H7 (cell line): ENCODE results near the gene UCHL3. TPM values are rescaled to one million over a fixed set of nuclear protein-coding genes. Genes with fewer than 3 reads are reported as not detected.

Experiments
- DNase-seq: peaks from one replicate; pipeline ENCODE4 v3.0.0; 2012
- H3K27me3 ChIP-seq: 2 replicates; pipeline ENCODE4 v1.6.0; 2011; ENCODE audit warnings: mild to moderate bottlenecking, low read length; ENCODE audit not compliant: control insufficient read depth, insufficient read depth
- H3K36me3 ChIP-seq: replicated peaks from 2 replicates; pipeline ENCODE4 v1.5.1; 2011; ENCODE audit warnings: low read length; ENCODE audit not compliant: control insufficient read depth, insufficient read depth
- H3K4me3 ChIP-seq: 2 replicates; pipeline ENCODE4 v1.5.1; 2011; ENCODE audit warnings: low read depth, mild to moderate bottlenecking, control low read depth, low read length, moderate library complexity; ENCODE audit not compliant: insufficient read depth
- total RNA-seq: library from RNA; depleted of rRNA; stranded (reverse); fragments of >200 nt; shearing (Covaris generic); gene quantifications from 2 replicates; pipeline ENCODE4 v1.2.3, GENCODE V29; 2014; rRNA removed

Gene UCHL3
- 49.2 and 61.5 TPM in 2 replicates for total RNA-seq

DNA sequence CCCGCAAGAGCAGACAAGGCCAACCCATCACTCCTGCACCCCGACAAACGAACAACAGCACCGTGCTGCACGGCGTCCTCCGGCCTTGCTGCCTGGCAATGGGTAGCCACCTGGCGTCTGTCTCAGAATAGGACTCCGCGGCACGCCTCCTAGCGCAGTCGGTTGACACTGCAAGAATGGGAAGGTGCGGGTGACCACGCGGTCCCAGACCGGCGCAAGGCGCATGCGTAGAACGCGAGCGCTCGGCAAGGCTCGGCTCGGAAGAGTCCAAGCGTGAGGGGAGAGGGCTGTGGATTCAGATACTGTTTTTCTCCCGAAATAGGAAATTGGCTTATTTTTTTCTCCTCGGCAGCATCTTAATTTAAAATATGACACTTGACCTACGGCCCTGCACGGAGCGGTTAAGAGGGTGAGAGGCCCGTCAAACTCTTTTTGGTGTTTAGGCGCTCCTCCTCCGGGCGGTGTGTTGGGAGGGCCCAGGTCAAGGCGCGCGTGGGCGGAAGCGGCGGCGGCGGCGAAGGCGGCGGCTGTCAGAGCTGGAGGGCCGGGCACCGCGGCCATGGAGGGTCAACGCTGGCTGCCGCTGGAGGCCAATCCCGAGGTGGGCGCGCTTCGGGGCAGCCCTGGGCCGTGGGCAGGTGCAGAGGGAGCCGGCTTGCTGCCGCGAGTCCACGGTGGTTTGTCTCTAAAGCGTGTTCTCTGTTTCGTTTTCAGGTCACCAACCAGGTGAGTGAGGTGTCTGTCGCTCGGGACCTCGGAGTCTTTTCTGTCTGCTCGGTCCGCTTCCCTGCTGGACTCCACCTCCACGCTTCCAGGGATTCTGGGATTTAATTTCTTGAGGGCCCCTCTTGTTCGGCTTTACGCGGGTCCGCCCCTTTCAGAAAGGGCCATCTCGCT lies at the start of gene UCHL3:
UCHL3 (plus strand) TSS at position 530 of the 897 bp plus-strand sequence; CDS start at position 560, 30 bp downstream.
- no peaks in the 10 kb centered on the region for H3K36me3 ChIP-seq
- DNase-seq: peak; percentile 94
- H3K27me3 ChIP-seq: no peaks in the 10 kb centered on the region
- H3K4me3 ChIP-seq: peak within 1 kb of the TSS; percentile 98

GRCh38 chr13:75505327-75505726 lies 44.3 kb upstream of the UCHL3 start:
- no peak for DNase-seq
- Histone ChIP-seq H3K4me3 (no peak overlapping the region), H3K27me3 (no peaks in the 10 kb centered on the region), H3K36me3 (no peaks in the 10 kb centered on the region)

DNA sequence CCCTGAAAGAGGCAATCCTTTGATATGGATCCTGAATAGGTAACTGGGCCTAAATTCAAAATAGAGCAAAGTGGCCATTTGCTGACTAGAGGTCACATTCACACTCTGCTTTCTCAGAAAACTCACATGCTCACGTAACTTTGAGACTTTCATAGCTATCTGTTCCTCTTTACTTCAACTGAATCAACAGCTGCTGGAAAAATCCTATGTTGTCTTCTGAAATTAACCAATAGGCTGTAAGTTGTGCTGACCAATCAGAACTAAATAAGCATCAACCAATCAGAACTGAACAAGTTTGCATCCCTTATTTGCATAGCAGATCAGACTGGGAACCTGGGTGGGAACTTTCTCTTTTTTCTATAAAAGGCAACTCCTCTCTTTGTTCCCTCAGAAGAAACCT lies 43.6 kb upstream of the UCHL3 start:
- Histone ChIP-seq H3K36me3 (no peaks in the 10 kb centered on the region), H3K27me3 (no peaks in the 10 kb centered on the region), H3K4me3 (no peak overlapping the region)
- no peak for DNase-seq

GRCh38 chr13:75507027-75508001 lies 42.3 kb upstream of the UCHL3 start:
- Histone ChIP-seq H3K27me3 (no peaks in the 10 kb centered on the region), H3K4me3 (no peak overlapping the region), H3K36me3 (no peaks in the 10 kb centered on the region)
- DNase-seq: no peak

DNA sequence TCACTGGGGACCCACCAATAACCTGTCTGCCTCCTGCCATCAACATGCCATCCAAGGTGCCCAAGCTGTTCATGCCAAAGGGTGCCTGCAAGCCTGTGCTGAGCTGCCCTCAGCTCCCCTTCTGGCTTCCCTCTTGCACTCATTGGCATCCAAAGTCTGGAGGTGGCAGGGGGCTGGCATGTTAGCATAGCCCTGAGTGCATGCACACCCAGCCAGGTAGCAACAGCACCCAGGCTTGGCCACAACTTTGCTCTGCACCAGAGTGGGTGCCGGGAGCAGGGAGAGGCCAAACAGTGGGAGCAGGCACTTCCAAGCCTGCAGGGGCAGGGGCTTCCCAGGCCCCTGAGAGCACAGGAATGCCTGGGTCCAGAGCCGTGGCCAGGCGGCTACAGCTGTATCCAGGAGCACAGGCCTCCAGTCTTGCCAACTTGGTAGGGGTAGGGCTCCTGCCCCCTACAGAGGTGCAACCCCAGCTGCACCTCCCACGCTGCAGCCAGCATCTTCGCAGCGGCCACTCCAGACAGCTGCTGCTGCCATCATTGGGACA lies 41.5 kb upstream of the UCHL3 start:
- Histone ChIP-seq H3K4me3 (no peak overlapping the region), H3K36me3 (no peaks in the 10 kb centered on the region), H3K27me3 (no peaks in the 10 kb centered on the region)
- peak; percentile 18 for DNase-seq

DNA sequence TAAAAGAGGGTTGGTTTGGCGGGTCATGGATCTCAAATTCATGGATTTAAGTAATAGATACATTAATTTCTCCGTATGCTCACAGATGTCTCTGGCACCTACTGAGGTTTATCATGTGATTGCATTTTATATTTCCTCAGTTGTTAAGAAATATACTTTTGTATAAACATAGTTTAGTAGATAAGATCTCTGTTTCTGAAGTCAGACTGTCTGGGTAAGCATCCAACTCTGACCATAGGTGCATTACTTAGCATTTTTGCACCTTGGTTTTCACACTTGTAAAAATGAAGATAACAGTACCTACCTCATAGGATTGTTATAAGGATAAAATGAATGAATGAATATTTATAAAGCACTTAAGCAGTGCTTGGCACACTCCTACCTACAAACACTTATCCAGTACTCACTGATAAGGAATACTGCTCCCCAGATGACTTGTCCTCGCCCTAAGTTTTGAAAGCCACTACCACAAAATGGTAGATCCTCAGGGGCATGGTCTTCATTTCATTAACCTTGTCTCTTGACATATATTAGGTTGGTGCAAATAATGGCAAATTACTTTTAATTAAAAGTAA lies 38.5 kb upstream of the UCHL3 start:
- Histone ChIP-seq H3K4me3 (no peak overlapping the region), H3K27me3 (no peaks in the 10 kb centered on the region), H3K36me3 (no peaks in the 10 kb centered on the region)
- no peak for DNase-seq

GRCh38 chr13:75512253-75512652 lies 37.3 kb upstream of the UCHL3 start:
- no peak for DNase-seq

DNA sequence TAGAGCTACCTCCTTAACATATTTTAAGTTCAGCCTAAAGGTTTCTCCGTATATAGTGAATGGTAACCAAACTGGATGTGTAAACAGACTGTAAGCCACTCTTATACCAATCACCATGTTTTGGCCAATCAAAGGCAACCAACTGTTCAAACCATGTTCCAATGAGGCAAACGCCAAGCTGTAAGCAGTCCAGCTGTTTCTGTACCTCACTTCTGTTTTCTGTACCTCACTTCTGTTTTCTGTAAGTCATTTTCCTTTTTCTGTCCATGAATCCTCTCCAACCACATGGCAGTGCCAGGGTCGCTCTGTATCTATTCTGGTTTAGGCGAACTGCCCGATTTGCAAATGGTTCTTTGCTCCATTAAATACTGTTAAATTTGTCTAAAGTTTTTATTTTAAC lies 36.3 kb upstream of the UCHL3 start:
- H3K27me3 ChIP-seq: no peaks in the 10 kb centered on the region
- no peak overlapping the region for H3K4me3 ChIP-seq
- no peaks in the 10 kb centered on the region for H3K36me3 ChIP-seq
- DNase-seq: no peak

More at GRCh38 chr13:75512253-75512652, 37.3 kb upstream of the UCHL3 start:
- no peaks in the 10 kb centered on the region for H3K27me3 ChIP-seq
- H3K4me3 ChIP-seq: no peak overlapping the region
- H3K36me3 ChIP-seq: no peaks in the 10 kb centered on the region

DNA sequence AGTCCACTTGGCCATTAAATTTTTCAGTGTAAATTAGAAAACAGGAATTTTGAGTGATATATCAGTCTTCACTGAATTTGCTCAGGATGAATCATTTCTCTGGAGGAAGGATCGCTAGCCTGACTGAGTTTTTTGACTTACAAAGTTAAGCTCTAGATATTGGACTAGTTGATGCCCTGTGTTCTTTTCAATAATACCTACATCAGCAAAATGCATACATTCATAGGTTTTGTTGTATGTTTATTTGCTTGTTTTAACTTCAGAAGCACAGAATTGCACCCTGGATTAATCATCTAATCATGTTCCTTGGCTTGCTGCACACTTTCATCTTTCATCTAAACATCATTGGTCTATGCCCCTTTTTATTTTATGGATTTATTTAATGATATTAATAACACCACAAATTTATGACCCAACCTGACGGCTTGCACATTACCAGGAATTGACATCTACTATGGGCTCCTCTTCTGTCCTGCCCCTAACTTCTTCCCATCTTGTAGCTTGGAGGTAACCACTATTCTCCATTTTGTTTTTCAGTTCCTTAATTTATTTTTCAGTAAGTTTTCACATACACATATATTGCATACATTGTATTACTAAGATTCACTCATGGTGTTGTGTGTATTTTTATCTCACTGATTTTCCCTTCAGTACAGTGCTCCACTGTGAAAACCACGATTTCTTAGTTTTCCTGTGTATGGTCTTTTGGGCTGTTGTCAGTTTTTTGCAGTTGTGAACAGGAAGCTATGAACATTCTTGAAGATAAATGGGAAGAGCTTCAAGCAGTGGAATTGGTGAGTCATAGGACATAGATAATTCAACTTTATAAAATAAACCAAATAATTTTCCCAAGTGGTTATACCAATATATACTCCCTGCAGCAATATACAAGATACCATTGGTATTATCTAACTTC lies 35.3 kb upstream of the UCHL3 start:
- DNase-seq: no peak
- Histone ChIP-seq H3K4me3 (no peak overlapping the region), H3K27me3 (no peaks in the 10 kb centered on the region), H3K36me3 (no peaks in the 10 kb centered on the region)

DNA sequence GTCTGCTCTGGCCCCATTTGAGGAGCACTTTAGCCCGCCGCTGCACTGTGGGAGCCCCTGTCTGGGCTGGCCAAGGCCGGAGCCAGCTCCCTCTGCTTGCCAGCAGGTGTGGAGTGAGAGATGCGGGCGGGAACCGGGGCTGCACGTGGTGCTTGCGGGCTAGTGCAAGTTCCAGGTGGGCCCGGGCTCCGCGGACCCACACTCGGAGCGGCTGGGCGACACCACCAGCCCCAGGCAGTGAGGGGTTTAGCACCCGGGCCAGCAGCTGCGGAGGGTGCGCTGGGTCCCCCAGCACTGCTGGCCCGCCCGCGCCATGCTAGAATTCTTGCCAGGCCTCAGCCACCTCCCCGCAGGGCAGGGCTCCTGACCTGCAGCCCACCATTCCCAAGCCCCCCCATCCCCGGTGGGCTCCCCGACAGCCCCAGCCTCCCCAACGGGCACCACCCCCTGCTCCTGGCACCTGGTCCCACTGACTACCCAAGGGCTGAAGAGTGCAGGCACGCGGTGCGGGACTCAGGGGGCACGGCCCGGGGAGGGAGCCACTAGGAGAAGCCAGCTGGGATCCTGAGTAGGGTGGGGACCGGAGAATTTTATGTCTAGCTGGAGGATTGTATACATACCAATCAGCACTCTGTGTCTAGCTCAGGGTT lies 31.0 kb upstream of the UCHL3 start:
- Histone ChIP-seq H3K4me3 (no peak overlapping the region), H3K27me3 (no peaks in the 10 kb centered on the region), H3K36me3 (no peaks in the 10 kb centered on the region)
- DNase-seq: no peak

DNA sequence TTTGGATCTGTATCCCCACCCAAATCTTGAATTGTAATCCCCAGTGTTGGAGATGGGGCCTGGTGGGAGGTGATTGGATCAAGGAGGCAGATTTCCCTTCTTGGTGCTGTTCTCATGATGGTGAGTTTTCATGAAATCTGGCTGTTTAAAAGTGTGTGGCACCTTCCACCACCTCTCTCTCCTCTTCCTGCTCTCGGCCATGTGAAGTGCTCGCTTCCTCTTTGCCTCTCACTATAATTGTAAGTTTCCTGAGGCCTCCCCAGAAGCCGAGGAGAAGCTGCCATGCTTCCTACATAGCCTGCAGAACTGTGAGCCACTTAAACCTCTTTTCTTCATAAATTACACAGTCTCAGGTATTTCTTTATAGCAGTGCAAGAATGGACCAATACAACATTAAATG lies 27.6 kb upstream of the UCHL3 start:
- Histone ChIP-seq H3K4me3 (no peak overlapping the region), H3K27me3 (no peaks in the 10 kb centered on the region), H3K36me3 (peaks cover 3% of the 10 kb centered on the region)
- DNase-seq: no peak

DNA sequence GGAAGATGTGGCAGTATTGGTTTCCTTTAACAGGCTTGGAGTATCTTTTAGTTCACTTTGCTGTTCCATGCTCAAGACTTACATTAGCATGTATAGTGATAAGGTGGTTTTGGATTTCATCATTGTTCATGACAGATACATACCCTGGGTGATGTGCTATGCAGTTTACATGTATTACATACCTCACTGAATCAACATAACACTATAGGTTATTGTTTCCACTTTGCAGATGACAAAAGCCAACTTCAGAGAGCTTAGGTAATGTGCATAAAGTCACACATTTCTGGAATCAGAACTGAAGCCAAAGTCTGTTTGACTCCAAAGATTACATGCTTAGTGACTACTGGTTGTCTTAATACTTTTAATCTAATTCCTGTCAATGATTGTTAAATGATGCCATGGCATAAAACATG lies 19.0 kb upstream of the UCHL3 start:
- H3K36me3 ChIP-seq: peaks cover 3% of the 10 kb centered on the region; the same call in 1 of the 2 replicates
- H3K4me3 ChIP-seq: no peak overlapping the region
- DNase-seq: no peak
- H3K27me3 ChIP-seq: no peaks in the 10 kb centered on the region

DNA sequence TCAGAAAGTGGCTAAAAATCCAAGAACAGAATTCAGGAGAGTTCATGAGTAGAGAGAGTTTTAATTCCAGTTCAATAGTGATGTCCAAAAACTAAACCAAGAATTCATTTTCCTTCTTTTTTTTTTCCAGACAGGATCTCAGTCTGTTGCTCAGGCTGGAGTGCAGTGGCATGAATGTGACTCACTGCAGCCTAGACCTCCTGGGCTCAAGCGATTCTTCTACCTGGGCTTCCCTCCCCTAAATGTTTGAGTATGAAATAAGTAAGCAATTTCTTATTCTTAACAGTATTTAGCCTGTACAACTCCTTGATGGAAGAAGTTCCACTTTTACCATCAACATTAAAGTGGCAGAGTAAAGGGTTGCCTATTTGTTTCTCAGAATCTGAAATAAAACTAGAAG lies 15.7 kb upstream of the UCHL3 start:
- Histone ChIP-seq H3K36me3 (peaks cover 3% of the 10 kb centered on the region; the same call in 1 of the 2 replicates), H3K4me3 (no peak overlapping the region), H3K27me3 (no peaks in the 10 kb centered on the region)
- DNase-seq: no peak
